ENCODE results near the gene TACC3.

The TACC3 gene

GRCh38 chr4:1706358-1706757 lies 15.0 kb upstream of the TACC3 start:
- CTCF ChIA-PET = no interaction called here
- POLR2A ChIA-PET = interaction anchor here (1.3 kb wide), 2 partner anchors 13 to 14 kb away, joined by 3 to 4 read pairs; partner anchors contain the start of gene TMEM129
- DNase-seq (ENCODE audit: extremely low spot score) = no peak
- no peak for TF ChIP-seq NFRKB (IDR thresholded peaks at IDR 0.05)
- TF ChIP-seq FOXK2 (IDR thresholded peaks at IDR 0.05) = no peak
- TF ChIP-seq HDGF (IDR thresholded peaks at IDR 0.05; ENCODE audit: borderline replicate concordance) = no peak
- no peak for TF ChIP-seq SP1 (IDR thresholded peaks at IDR 0.05)
- no peak for TF ChIP-seq SUZ12 (IDR thresholded peaks at IDR 0.05)
- no peak for TF ChIP-seq ELF4 (IDR thresholded peaks at IDR 0.05)
- no peak for TF ChIP-seq L3MBTL2 (conservative IDR thresholded peaks at IDR 0.05)
- TF ChIP-seq TARDBP (IDR thresholded peaks at IDR 0.05) = no peak
- TF ChIP-seq FOXM1 (IDR thresholded peaks at IDR 0.05; ENCODE audit: borderline replicate concordance) = no peak
- TF ChIP-seq LEF1 (IDR thresholded peaks at IDR 0.05; ENCODE audit: borderline replicate concordance) = no peak
- no peak for TF ChIP-seq FOXA1 (IDR thresholded peaks at IDR 0.05)
- no peak for TF ChIP-seq ARNT (IDR thresholded peaks at IDR 0.05)
- no peak for TF ChIP-seq ZNF384 (IDR thresholded peaks at IDR 0.05)
- TF ChIP-seq CTBP1 (IDR thresholded peaks at IDR 0.05; ENCODE audit: borderline replicate concordance) = no peak
- TF ChIP-seq, protein P1, sequence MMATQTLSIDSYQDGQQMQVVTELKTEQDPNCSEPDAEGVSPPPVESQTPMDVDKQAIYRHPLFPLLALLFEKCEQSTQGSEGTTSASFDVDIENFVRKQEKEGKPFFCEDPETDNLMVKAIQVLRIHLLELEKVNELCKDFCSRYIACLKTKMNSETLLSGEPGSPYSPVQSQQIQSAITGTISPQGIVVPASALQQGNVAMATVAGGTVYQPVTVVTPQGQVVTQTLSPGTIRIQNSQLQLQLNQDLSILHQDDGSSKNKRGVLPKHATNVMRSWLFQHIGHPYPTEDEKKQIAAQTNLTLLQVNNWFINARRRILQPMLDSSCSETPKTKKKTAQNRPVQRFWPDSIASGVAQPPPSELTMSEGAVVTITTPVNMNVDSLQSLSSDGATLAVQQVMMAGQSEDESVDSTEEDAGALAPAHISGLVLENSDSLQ (IDR thresholded peaks at IDR 0.05) = no peak
- no peak for TF ChIP-seq BHLHE40 (IDR thresholded peaks at IDR 0.05; ENCODE audit: borderline replicate concordance)

GRCh38 chr4:1708581-1708980 lies 12.7 kb upstream of the TACC3 start:
- ChIA-PET CTCF (interaction anchor here (0.6 to 2.9 kb wide), 5 partner anchors 8 to 22 kb away, joined by 3 to 29 read pairs (median 3); no protein-coding TSS in a partner anchor), POLR2A (interaction anchor here (0.7 to 5.5 kb wide), 4 partner anchors 10 to 20 kb away, joined by 3 to 80 read pairs (median 4); partner anchors contain the start of genes TACC3 and TMEM129)
- no peak for DNase-seq (ENCODE audit: extremely low spot score)
- TF ChIP-seq ARNT (IDR thresholded peaks at IDR 0.05) = no peak
- no peak for TF ChIP-seq TARDBP (IDR thresholded peaks at IDR 0.05)
- no peak for TF ChIP-seq L3MBTL2 (conservative IDR thresholded peaks at IDR 0.05)
- TF ChIP-seq SP1 (IDR thresholded peaks at IDR 0.05) = no peak
- no peak for TF ChIP-seq NFRKB (IDR thresholded peaks at IDR 0.05)
- no peak for TF ChIP-seq FOXM1 (IDR thresholded peaks at IDR 0.05; ENCODE audit: borderline replicate concordance)
- TF ChIP-seq SUZ12 (IDR thresholded peaks at IDR 0.05) = no peak
- TF ChIP-seq CTBP1 (IDR thresholded peaks at IDR 0.05; ENCODE audit: borderline replicate concordance) = no peak
- TF ChIP-seq HDGF (IDR thresholded peaks at IDR 0.05; ENCODE audit: borderline replicate concordance) = no peak
- TF ChIP-seq LEF1 (IDR thresholded peaks at IDR 0.05; ENCODE audit: borderline replicate concordance) = no peak
- no peak for TF ChIP-seq ZNF384 (IDR thresholded peaks at IDR 0.05)
- no peak for TF ChIP-seq FOXA1 (IDR thresholded peaks at IDR 0.05)
- no peak for TF ChIP-seq ELF4 (IDR thresholded peaks at IDR 0.05)
- TF ChIP-seq BHLHE40 (IDR thresholded peaks at IDR 0.05; ENCODE audit: borderline replicate concordance) = no peak
- TF ChIP-seq, protein P1 (IDR thresholded peaks at IDR 0.05) = no peak
- TF ChIP-seq FOXK2 (IDR thresholded peaks at IDR 0.05) = no peak

DNA sequence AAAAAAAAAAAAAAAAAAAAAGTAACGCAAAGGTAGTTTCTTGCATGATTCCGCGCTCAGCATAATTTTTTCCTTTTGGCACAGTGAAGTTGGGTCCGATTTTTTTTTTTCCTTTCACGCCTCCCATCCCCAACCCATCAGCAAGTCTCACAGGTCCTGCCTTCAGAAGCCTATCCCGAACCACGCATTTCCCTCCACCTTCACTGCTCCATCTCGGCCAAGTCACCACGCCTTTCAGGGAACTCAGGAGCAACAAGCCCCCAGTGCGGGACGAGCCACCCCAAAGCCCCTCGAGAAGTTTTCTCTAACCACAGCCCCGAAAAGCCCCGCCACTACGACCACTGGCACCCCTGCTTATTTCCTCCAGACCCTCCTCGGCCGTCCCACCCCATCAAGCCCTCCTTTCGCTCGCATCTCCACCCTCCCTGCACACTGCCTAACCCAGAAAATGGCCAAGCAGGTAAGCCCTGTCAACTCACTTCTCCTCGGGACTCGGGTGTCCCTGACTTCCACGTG lies 10.2 kb upstream of the TACC3 start:
- ChIA-PET POLR2A (interaction anchor here (1.6 to 5.5 kb wide), 4 partner anchors 10 to 18 kb away, joined by 11 to 80 read pairs (median 14); partner anchors contain the start of genes TACC3 and TMEM129), CTCF (interaction anchor here (1.6 to 2.0 kb wide), 2 partner anchors 18 to 19 kb away, joined by 5 to 10 read pairs; no protein-coding TSS in a partner anchor)
- DNase-seq (ENCODE audit: extremely low spot score) = no peak
- TF ChIP-seq L3MBTL2 (conservative IDR thresholded peaks at IDR 0.05) (peak; percentile 47), ZNF384 (IDR thresholded peaks at IDR 0.05) (no peak; the same call in 1 of the 2 replicates)

DNA sequence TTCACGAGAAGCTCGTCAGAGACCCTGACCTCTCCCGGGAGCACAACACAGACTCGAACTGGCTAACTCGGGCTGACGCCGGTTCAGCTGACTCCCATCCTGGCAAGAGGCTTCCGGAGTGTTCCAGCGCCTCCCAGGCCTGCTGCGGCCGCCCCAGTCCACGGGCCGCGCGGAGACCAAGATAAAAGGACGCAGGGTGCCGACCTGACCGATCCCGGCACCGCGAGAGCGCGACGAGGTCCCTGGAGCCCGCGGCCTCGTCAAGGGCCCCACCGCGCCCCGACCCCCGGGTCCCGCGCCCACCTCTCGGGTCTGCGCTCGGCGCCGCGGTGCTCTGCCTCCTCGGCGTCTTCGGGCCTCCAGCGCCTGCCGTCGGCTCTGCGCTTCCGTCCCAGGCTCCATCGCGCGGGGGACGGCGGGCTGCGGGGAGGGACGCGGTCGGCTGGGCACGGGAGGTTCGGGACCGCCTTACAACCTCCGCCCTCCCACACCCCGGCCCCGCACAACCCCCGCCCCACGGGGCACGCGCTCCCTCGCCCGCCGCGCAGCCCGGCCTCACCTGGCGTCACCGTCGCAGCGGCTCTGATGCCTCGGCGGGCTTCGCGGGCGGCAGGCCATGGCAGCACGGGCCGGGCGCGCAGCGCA lies 9.6 kb upstream of the TACC3 start:
- TF ChIP-seq BHLHE40 (IDR thresholded peaks at IDR 0.05; ENCODE audit: borderline replicate concordance) (no peak), L3MBTL2 (conservative IDR thresholded peaks at IDR 0.05) (peak; percentile 17; the same call in 1 of the 2 replicates)
- POLR2A ChIA-PET = interaction anchor here (1.0 to 5.5 kb wide), 9 partner anchors 9 to 209 kb away, joined by 3 to 80 read pairs (median 9); partner anchors contain the start of genes FGFR3, TACC3 and TMEM129
- CTCF ChIA-PET = interaction anchor here (1.6 to 2.0 kb wide), 2 partner anchors 18 kb away, joined by 5 to 10 read pairs; no protein-coding TSS in a partner anchor
- DNase-seq (ENCODE audit: extremely low spot score) = peak; percentile 31

GRCh38 chr4:1712216-1713002 lies 8.9 kb upstream of the TACC3 start, which contains the start of gene SLBP:
TSS of gene SLBP (minus strand) at chr4:1712319. CDS start at chr4:1712188, 131 bp downstream.
- CTCF ChIA-PET = interaction anchor here (0.6 to 2.0 kb wide), 3 partner anchors 17 to 23 kb away, joined by 5 to 10 read pairs (median 8); no protein-coding TSS in a partner anchor
- peak; percentile 94 for DNase-seq (ENCODE audit: extremely low spot score)
- TF ChIP-seq FOXM1 (IDR thresholded peaks at IDR 0.05; ENCODE audit: borderline replicate concordance) (no peak), ELF4 (IDR thresholded peaks at IDR 0.05) (peak; percentile 96), ZNF384 (IDR thresholded peaks at IDR 0.05) (no peak), SUZ12 (IDR thresholded peaks at IDR 0.05) (no peak), TARDBP (IDR thresholded peaks at IDR 0.05) (peak; percentile 85), ARNT (IDR thresholded peaks at IDR 0.05) (no peak), BHLHE40 (IDR thresholded peaks at IDR 0.05; ENCODE audit: borderline replicate concordance) (no peak; the same call in 1 of the 2 replicates), SP1 (IDR thresholded peaks at IDR 0.05) (no peak), L3MBTL2 (conservative IDR thresholded peaks at IDR 0.05) (peak; percentile 98), FOXK2 (IDR thresholded peaks at IDR 0.05) (no peak), HDGF (IDR thresholded peaks at IDR 0.05; ENCODE audit: borderline replicate concordance) (0 out of 2 replicates have a peak, but pooled peaks have one; percentile 29), NFRKB (IDR thresholded peaks at IDR 0.05) (no peak), CTBP1 (IDR thresholded peaks at IDR 0.05; ENCODE audit: borderline replicate concordance) (peak; percentile 77; the same call in 1 of the 2 replicates), LEF1 (IDR thresholded peaks at IDR 0.05; ENCODE audit: borderline replicate concordance) (peak; percentile 93; the same call in 1 of the 2 replicates)
- POLR2A ChIA-PET = interaction anchor here (0.5 to 5.5 kb wide), 16 partner anchors 8 to 208 kb away, joined by 3 to 80 read pairs (median 3); partner anchors contain the start of genes FGFR3, TACC3 and TMEM129

Data from HEK293T (cell line).